HCT116 (cell line): ENCODE measurements around the gene AP3B1. TPM values are rescaled to one million over a fixed set of nuclear protein-coding genes. Genes with fewer than 3 reads are reported as not detected.
"Not testable (repeated sequence)": the region's sequence is repeated elsewhere in the genome, so short reads cannot be mapped to it uniquely, and the experiment has no call there.

Experiments
- ATAC-seq: fragments of 200-7000 bp; cut with Tn5 transposase; 2 replicates; pipeline ENCODE4 v1.9.1; 2020; ENCODE audit warnings: mild to moderate bottlenecking, moderate library complexity
- BruUV-seq: library from RNA; stranded (reverse); fragments of 400-500 nt; replicated peaks from 2 replicates; lab custom pipeline; 2021; lab: Mats Ljungman, UMichigan
- CTCF ChIA-PET: fragments of 300-600 bp; sonication (Branson Sonifier 250); formaldehyde crosslinking; loops from one replicate; lab custom pipeline; 2021; ENCODE audit warnings: antibody characterized with exemption; lab: Charles Lee
- POLR2A ChIA-PET: fragments of 300-600, 350-600 bp; sonication (Branson Sonifier 250); formaldehyde crosslinking; loops from one replicate; lab custom pipeline; 2021; ENCODE audit warnings: antibody characterized with exemption; lab: Charles Lee
- RAD21 ChIA-PET, 2 experiments: fragments of 300-600 bp; sonication (Branson Sonifier 250); formaldehyde crosslinking; loops; one replicate each; lab custom pipeline; 2023; ENCODE audit warnings: low total read pairs in 2 of 2; ENCODE audit not compliant: uncharacterized antibody in 2 of 2, unreplicated experiment in 2 of 2, low non-redundant PET in 1 of 2; lab: Charles Lee
- DNase-seq: peaks from one replicate; pipeline ENCODE4 v3.0.0-alpha.2; 2010; ENCODE audit warnings: low read depth, low spot score
- H2AFZ ChIP-seq: fragments of 200-600 bp; shearing (Covaris generic), sonication (generic); 2 replicates; pipeline ENCODE4 v1.6.1; 2017; ENCODE audit warnings: low read depth, mixed run types, mixed read lengths, antibody characterized with exemption, low read length; ENCODE audit not compliant: poor library complexity, severe bottlenecking
- H3K27ac ChIP-seq: 2 replicates; pipeline ENCODE4 v1.5.1; 2012; ENCODE audit warnings: low read depth, low read length
- H3K27me3 ChIP-seq: fragments of 200-600 bp; sonication (generic); 2 replicates; pipeline ENCODE4 v1.6.1; 2016; ENCODE audit warnings: mixed run types, low read length, mixed read lengths; ENCODE audit not compliant: insufficient read depth
- H3K36me3 ChIP-seq, 2 experiments: fragments of 200-500 bp in 1 of 2; fragments of 200-600 bp in 1 of 2; sonication (Bioruptor generic) in 1 of 2; sonication (generic) in 1 of 2; 2 replicates each; pipeline versions ENCODE4 v1.5.1 to v1.6.1; 2014 to 2016; ENCODE audit warnings: low read length in 2 of 2, inconsistent platforms in 1 of 2, mixed read lengths in 1 of 2, mixed run types in 1 of 2; ENCODE audit not compliant: insufficient read depth in 2 of 2, control insufficient read depth in 1 of 2
- H3K4me1 ChIP-seq, 2 experiments: fragments of 200-600 bp in 1 of 2; sonication (generic) in 1 of 2; 2 replicates each; pipeline versions ENCODE4 v1.5.1 to v1.6.1; 2012 to 2017; ENCODE audit warnings: low read length in 2 of 2, inconsistent platforms in 1 of 2, mild to moderate bottlenecking in 1 of 2, mixed read lengths in 1 of 2, mixed run types in 1 of 2, moderate library complexity in 1 of 2; ENCODE audit not compliant: insufficient read depth in 2 of 2, control insufficient read depth in 1 of 2
- H3K4me2 ChIP-seq: fragments of 200-600 bp; sonication (generic); 2 replicates; pipeline ENCODE4 v1.6.1; 2017; ENCODE audit warnings: mixed run types, low read length, mixed read lengths
- H3K4me3 ChIP-seq, 2 experiments: fragments of 200-600 bp in 1 of 2; sonication (generic) in 1 of 2; replicated peaks in 1 of 2; 2 replicates each; pipeline ENCODE4 v1.5.1; 2011 to 2016; ENCODE audit warnings: low read length in 2 of 2, control low read depth in 1 of 2, low read depth in 1 of 2, mild to moderate bottlenecking in 1 of 2, mixed read lengths in 1 of 2, mixed run types in 1 of 2
- H3K79me2 ChIP-seq: fragments of 200-600 bp; sonication (generic); 2 replicates; pipeline ENCODE4 v1.6.1; 2017; ENCODE audit warnings: mild to moderate bottlenecking, mixed run types, low read length, moderate library complexity, mixed read lengths; ENCODE audit not compliant: insufficient read depth
- H3K9ac ChIP-seq: fragments of 200-600 bp; sonication (generic); 2 replicates; pipeline ENCODE4 v1.6.1; 2016; ENCODE audit warnings: low read length, mixed read lengths
- H3K9me2 ChIP-seq: fragments of 200-600 bp; sonication (generic), shearing (Covaris generic); 2 replicates; pipeline ENCODE4 v1.6.1; 2017; ENCODE audit warnings: mixed run types, mild to moderate bottlenecking, moderate library complexity; ENCODE audit not compliant: insufficient read depth
- H3K9me3 ChIP-seq, 2 experiments: fragments of 200-500 bp in 1 of 2; fragments of 200-600 bp in 1 of 2; sonication (Bioruptor generic) in 1 of 2; sonication (generic) in 1 of 2; 2 replicates each; pipeline ENCODE4 v1.6.1; 2014 to 2017; ENCODE audit warnings: low read length in 2 of 2, mixed read lengths in 2 of 2, inconsistent platforms in 1 of 2, low read depth in 1 of 2, mild to moderate bottlenecking in 1 of 2, mixed run types in 1 of 2, moderate library complexity in 1 of 2; ENCODE audit not compliant: control insufficient read depth in 1 of 2, insufficient read depth in 1 of 2
- H4K20me1 ChIP-seq: fragments of 200-600 bp; sonication (generic), shearing (Covaris generic); 2 replicates; pipeline ENCODE4 v1.6.1; 2017; ENCODE audit warnings: mixed run types, mild to moderate bottlenecking, moderate library complexity; ENCODE audit not compliant: insufficient read depth
- CTCF ChIP-seq, 3 experiments: fragments of 200-600 bp in 1 of 3; sonication (generic) in 1 of 3; IDR thresholded peaks in 2 of 3; conservative IDR thresholded peaks in 1 of 3; 2 replicates each; pipeline ENCODE4 v1.5.1; 2012 to 2017; ENCODE audit warnings: low read depth in 2 of 3, low read length in 2 of 3, antibody characterized with exemption in 1 of 3, borderline replicate concordance in 1 of 3, control low read depth in 1 of 3, mild to moderate bottlenecking in 1 of 3, mixed read lengths in 1 of 3, mixed run types in 1 of 3, moderate library complexity in 1 of 3; ENCODE audit not compliant: insufficient read depth in 1 of 3
- REST ChIP-seq: IDR thresholded peaks from 2 replicates; pipeline ENCODE4 v1.6.1; 2012; ENCODE audit warnings: low read depth
- ZFX ChIP-seq: fragments of 450-650 bp; IDR thresholded peaks from 2 replicates; pipeline ENCODE4 v1.6.1; 2017
- intact Hi-C: fragments of 100-400 bp; cut with micrococcal nuclease; formaldehyde crosslinking; loops from 2 replicates; pipeline ENCODE4 v1.10.0; 2022
- total RNA-seq: library from RNA; stranded (reverse); gene quantifications from one replicate; pipeline ENCODE4 v1.2.1, GENCODE V29; 2021; ENCODE audit not compliant: unreplicated experiment

The AP3B1 gene
- total RNA-seq, 1 experiment from 2014 or later: 54.5 TPM

- Histone ChIP-seq H3K27ac (no peak overlapping the region), H3K4me3 (no peak overlapping the region), H4K20me1 (no peaks in the 10 kb centered on the region), H3K4me2 (no peak overlapping the region), H3K9ac (no peak overlapping the region), H3K4me1 (no peaks in the 10 kb centered on the region; a peak in 1 of 4 replicates), H3K9me3 (no peaks in the 10 kb centered on the region), H3K79me2 (no peaks in the 10 kb centered on the region), H3K36me3 (peaks cover 3 to 11% of the 10 kb centered on the region in 2 experiments; a peak in 2 of 4 replicates), H2AFZ (no peak overlapping the region), H3K9me2 (no peaks in the 10 kb centered on the region), H3K27me3 (no peaks in the 10 kb centered on the region)
- no TSS peak for BruUV-seq
- CTCF ChIA-PET: no interaction called here
- POLR2A ChIA-PET: no interaction called here
- DNase-seq (no peak), ATAC-seq (no peak)
- TF ChIP-seq CTCF (IDR thresholded peaks at IDR 0.05 in 2 of 3, conservative IDR thresholded peaks at IDR 0.05 in 1 of 3; ENCODE audit: borderline replicate concordance in 1 of 3, insufficient read depth in 1 of 3, low read depth in 2 of 3, low read length in 2 of 3) (no peak), ZFX (no peak), REST (no peak)
- RAD21 ChIA-PET: no interaction called here
- intact Hi-C loops: no loop called here
These were observed 116.1 kb downstream of the AP3B1 start for GRCh38 chr5:78178356-78178755.

GRCh38 chr5:78170335-78170734, 124.2 kb downstream of the AP3B1 start:
- H3K36me3 ChIP-seq: peaks cover 0 to 11% of the 10 kb centered on the region in 2 experiments; a peak in 2 of 4 replicates
- BruUV-seq, POLR2A ChIA-PET, H3K9ac ChIP-seq, H4K20me1 ChIP-seq, H3K79me2 ChIP-seq, H2AFZ ChIP-seq, ATAC-seq, H3K9me3 ChIP-seq, H3K27ac ChIP-seq, DNase-seq, H3K9me2 ChIP-seq, RAD21 ChIA-PET, H3K27me3 ChIP-seq, intact Hi-C loops, H3K4me3 ChIP-seq, H3K4me1 ChIP-seq, CTCF ChIA-PET, H3K4me2 ChIP-seq: not testable (repeated sequence)
